ENCODE measurements around the gene SHBG. TPM values are rescaled to one million over a fixed set of nuclear protein-coding genes. Genes with fewer than 3 reads are reported as not detected.

SHBG gene
- total RNA-seq, 4 donors from 2014 or later = 0.83 TPM; not detected in 3

- intact Hi-C loops (cut with DNase I) = no loop called here
- no peak for DNase-seq
- TF ChIP-seq POLR2A (IDR thresholded peaks at IDR 0.05) (no peak), CTCF (IDR thresholded peaks at IDR 0.05) (no peak)
- H3K4me1 ChIP-seq = peaks cover under 1% of the 10 kb centered on the region in 2 donors
- 95 to 98% methylated on average over 4 of the region's 4 CpGs for WGBS, 2 donors
- H3K27ac ChIP-seq = no peak overlapping the region
- H3K9me3 ChIP-seq = no peaks in the 10 kb centered on the region
- H3K4me3 ChIP-seq (replicated peaks in 1 of 3) = no peak overlapping the region
- peaks cover 29 to 38% of the 10 kb centered on the region in 2 donors for H3K36me3 ChIP-seq
- no peaks in the 10 kb centered on the region for H3K27me3 ChIP-seq
Observed at GRCh38 chr17:7606280-7606679, 23.7 kb upstream of the SHBG start.

GRCh38 chr17:7610641-7611040 lies 19.3 kb upstream of the SHBG start:
- no peaks in the 10 kb centered on the region for H3K27me3 ChIP-seq
- no peak for TF ChIP-seq POLR2A (IDR thresholded peaks at IDR 0.05)
- no peak for TF ChIP-seq CTCF (IDR thresholded peaks at IDR 0.05)
- DNase-seq = no peak
- no peak overlapping the region for H3K27ac ChIP-seq
- intact Hi-C loops (cut with DNase I) = no loop called here
- no peaks in the 10 kb centered on the region for H3K9me3 ChIP-seq
- no peaks in the 10 kb centered on the region for H3K36me3 ChIP-seq
- no peak overlapping the region for H3K4me3 ChIP-seq (replicated peaks in 1 of 3)
- H3K4me1 ChIP-seq = peaks cover 26 to 29% of the 10 kb centered on the region in 2 donors
- 94 to 98% methylated on average over 2 of the region's 2 CpGs for WGBS, 2 donors

GRCh38 chr17:7611635-7612293 lies 18.2 kb upstream of the SHBG start:
- no peak for TF ChIP-seq POLR2A (IDR thresholded peaks at IDR 0.05)
- TF ChIP-seq CTCF (IDR thresholded peaks at IDR 0.05) = no peak
- Histone ChIP-seq H3K9me3 (no peaks in the 10 kb centered on the region), H3K36me3 (no peaks in the 10 kb centered on the region), H3K4me1 (peaks cover 26 to 30% of the 10 kb centered on the region in 2 donors), H3K27me3 (no peaks in the 10 kb centered on the region), H3K27ac (no peak overlapping the region), H3K4me3 (replicated peaks in 1 of 3) (no peak overlapping the region)
- 69 to 88% methylated on average over 3 of the region's 3 CpGs for WGBS, 2 donors
- no peak for DNase-seq
- intact Hi-C loops (cut with DNase I) = no loop called here

GRCh38 chr17:7612294-7612640 lies 17.7 kb upstream of the SHBG start:
- H3K4me1 ChIP-seq = peaks cover 26 to 30% of the 10 kb centered on the region in 2 donors

More at GRCh38 chr17:7612294-7612640, 17.7 kb upstream of the SHBG start:
- WGBS, 2 donors = 96% methylated on average over 1 of the region's 1 CpG
- TF ChIP-seq POLR2A (IDR thresholded peaks at IDR 0.05) (no peak), CTCF (IDR thresholded peaks at IDR 0.05) (no peak)
- H3K9me3 ChIP-seq = no peaks in the 10 kb centered on the region
- no peaks in the 10 kb centered on the region for H3K27me3 ChIP-seq
- no peak overlapping the region for H3K4me3 ChIP-seq (replicated peaks in 1 of 3)
- no peak for DNase-seq
- intact Hi-C loops (cut with DNase I) = no loop called here
- H3K36me3 ChIP-seq = no peaks in the 10 kb centered on the region
- no peak overlapping the region for H3K27ac ChIP-seq

All from thyroid gland (tissue), 4 donors.